Measurements from ENCODE around the gene ABCE1. TPM values are rescaled to one million over a fixed set of nuclear protein-coding genes. Genes with fewer than 3 reads are reported as not detected.

ABCE1 gene
- total RNA-seq, 4 donors from 2014 or later: 42.9 to 79.3 (median 62.5) TPM

DNA sequence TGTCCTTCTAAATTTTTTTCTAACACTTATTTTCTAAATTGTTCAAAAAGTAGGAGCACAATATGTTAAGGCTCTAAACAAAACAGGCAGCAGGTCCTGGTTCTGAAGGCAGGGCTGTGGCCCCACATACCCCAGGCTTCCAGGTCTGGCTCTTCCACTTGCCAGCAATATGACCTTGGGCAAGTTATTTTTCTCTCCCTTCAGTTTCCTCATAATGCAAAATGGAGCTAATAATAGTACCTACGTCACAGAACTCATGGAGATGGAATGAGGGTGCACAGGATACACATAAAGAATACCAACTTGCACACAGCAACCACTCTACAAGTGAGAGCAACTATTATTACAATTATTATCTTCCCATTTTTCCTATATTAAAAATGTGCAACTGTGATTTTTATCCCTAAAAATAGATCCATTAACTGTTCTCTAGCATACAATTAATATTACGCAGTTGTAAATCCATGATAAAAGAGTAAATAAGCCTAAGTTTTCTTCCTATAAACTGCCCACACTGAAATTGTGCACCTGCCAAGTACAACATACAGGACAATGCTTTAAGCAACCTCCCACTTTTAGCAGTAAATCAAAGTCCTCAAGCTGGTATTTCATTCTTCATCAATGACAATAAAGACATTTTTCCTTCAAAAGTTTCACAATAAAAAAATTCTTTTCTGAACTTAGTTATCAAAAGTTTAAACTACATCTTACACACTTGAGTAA, 55.2 kb downstream of the ABCE1 start:
- Histone ChIP-seq H3K4me3 (no peak overlapping the region), H3K4me1 (peaks cover 13 to 22% of the 10 kb centered on the region in 2 donors), H3K27me3 (no peaks in the 10 kb centered on the region), H3K27ac (peak overlapping the region; percentile 65 to 73 (median 68)), H3K9me3 (no peaks in the 10 kb centered on the region), H3K36me3 (peaks cover 0 to 73% of the 10 kb centered on the region in 2 donors)
- intact Hi-C loops (cut with DNase I; ENCODE audit: low total_unique reads): loop anchor here (5.0 kb wide), 1 partner anchor 464 kb away; the partner anchor contains the start of gene MMAA
- in situ Hi-C loops (cut with MboI; ENCODE audit: low sequenced_read_pairs in 4 of 4): loop anchor here in 1 of 4 donors (10.0 kb wide), 1 partner anchor 49 kb away; no protein-coding TSS in a partner anchor
- DNase-seq: no peak
- ATAC-seq: peak; percentile 72 to 88
- no peak for TF ChIP-seq POLR2A (IDR thresholded peaks at IDR 0.05)
- TF ChIP-seq, protein P1, sequence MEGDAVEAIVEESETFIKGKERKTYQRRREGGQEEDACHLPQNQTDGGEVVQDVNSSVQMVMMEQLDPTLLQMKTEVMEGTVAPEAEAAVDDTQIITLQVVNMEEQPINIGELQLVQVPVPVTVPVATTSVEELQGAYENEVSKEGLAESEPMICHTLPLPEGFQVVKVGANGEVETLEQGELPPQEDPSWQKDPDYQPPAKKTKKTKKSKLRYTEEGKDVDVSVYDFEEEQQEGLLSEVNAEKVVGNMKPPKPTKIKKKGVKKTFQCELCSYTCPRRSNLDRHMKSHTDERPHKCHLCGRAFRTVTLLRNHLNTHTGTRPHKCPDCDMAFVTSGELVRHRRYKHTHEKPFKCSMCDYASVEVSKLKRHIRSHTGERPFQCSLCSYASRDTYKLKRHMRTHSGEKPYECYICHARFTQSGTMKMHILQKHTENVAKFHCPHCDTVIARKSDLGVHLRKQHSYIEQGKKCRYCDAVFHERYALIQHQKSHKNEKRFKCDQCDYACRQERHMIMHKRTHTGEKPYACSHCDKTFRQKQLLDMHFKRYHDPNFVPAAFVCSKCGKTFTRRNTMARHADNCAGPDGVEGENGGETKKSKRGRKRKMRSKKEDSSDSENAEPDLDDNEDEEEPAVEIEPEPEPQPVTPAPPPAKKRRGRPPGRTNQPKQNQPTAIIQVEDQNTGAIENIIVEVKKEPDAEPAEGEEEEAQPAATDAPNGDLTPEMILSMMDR (IDR thresholded peaks at IDR 0.05 in 4 of 5, conservative IDR thresholded peaks at IDR 0.05 in 1 of 5): no peak

DNA sequence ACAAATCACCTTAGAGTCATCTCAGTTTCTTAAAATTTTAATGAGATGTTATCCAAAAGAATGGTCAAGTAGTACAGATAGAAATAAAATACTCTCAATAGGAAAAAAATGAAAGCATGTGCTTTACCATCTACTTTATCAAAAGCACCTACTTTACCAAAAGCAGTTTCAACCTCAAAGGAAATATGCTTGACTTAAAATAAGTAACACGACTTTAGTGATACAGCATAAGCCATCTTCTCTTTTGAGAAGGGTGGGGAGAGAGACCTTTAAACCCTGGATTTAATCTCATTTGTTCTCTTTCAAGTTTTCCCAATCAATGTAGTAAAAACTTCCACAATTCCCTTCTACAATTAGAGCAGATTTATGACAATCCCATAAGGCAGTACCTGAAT, 55.8 kb downstream of the ABCE1 start:
- intact Hi-C loops (cut with DNase I; ENCODE audit: low total_unique reads) (loop anchor here (1.0 to 5.0 kb wide), 3 partner anchors 25 to 463 kb away; partner anchors contain the start of gene MMAA), in situ Hi-C loops (cut with MboI; ENCODE audit: low sequenced_read_pairs in 4 of 4) (loop anchor here in 1 of 4 donors (10.0 kb wide), 1 partner anchor 49 kb away; no protein-coding TSS in a partner anchor)
- no peaks in the 10 kb centered on the region for H3K9me3 ChIP-seq
- H3K4me1 ChIP-seq: peaks cover 13 to 22% of the 10 kb centered on the region in 2 donors
- H3K27me3 ChIP-seq: no peaks in the 10 kb centered on the region
- TF ChIP-seq, protein P1 (IDR thresholded peaks at IDR 0.05 in 4 of 5, conservative IDR thresholded peaks at IDR 0.05 in 1 of 5): no peak
- no peak for TF ChIP-seq POLR2A (IDR thresholded peaks at IDR 0.05)
- DNase-seq (no peak), ATAC-seq (no peak)
- peak overlapping the region; percentile 65 to 73 (median 68) for H3K27ac ChIP-seq
- H3K36me3 ChIP-seq: peaks cover 0 to 70% of the 10 kb centered on the region in 2 donors
- no peak overlapping the region for H3K4me3 ChIP-seq

DNA sequence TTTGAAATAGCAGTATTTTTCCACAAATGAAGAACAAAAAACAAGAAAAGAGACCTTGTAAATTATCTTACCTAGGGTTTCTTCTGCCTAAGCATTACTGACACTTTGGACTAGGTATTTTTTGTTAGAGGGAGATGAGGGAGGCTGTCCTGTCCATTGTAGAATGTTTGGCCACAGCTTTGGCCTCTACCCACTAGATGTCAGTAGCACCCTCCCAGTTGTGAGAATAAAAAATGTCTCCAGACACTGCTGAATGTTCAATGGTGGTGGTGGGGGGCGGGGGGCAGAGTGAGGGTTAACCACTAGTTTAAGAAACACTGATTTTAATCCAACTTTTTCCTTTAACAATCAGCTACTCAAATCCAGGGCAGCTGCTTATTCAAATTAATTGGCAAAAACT, 56.5 kb downstream of the ABCE1 start:
- no peaks in the 10 kb centered on the region for H3K27me3 ChIP-seq
- in situ Hi-C loops (cut with MboI; ENCODE audit: low sequenced_read_pairs in 4 of 4): loop anchor here in 1 of 4 donors (10.0 kb wide), 1 partner anchor 50 kb away; no protein-coding TSS in a partner anchor
- no peaks in the 10 kb centered on the region for H3K9me3 ChIP-seq
- TF ChIP-seq POLR2A (IDR thresholded peaks at IDR 0.05): no peak
- TF ChIP-seq, protein P1 (IDR thresholded peaks at IDR 0.05 in 4 of 5, conservative IDR thresholded peaks at IDR 0.05 in 1 of 5): peak; percentile 25 to 70 (median 36)
- peaks cover 13 to 22% of the 10 kb centered on the region in 2 donors for H3K4me1 ChIP-seq
- H3K4me3 ChIP-seq: no peak overlapping the region
- DNase-seq: no peak
- peaks cover 0 to 70% of the 10 kb centered on the region in 2 donors for H3K36me3 ChIP-seq
- ATAC-seq: peak; percentile 66 to 82
- H3K27ac ChIP-seq: peak overlapping the region; percentile 65 to 73 (median 68)
- intact Hi-C loops (cut with DNase I; ENCODE audit: low total_unique reads): loop anchor here (1.0 to 5.0 kb wide), 3 partner anchors 24 to 463 kb away; partner anchors contain the start of gene MMAA

DNA sequence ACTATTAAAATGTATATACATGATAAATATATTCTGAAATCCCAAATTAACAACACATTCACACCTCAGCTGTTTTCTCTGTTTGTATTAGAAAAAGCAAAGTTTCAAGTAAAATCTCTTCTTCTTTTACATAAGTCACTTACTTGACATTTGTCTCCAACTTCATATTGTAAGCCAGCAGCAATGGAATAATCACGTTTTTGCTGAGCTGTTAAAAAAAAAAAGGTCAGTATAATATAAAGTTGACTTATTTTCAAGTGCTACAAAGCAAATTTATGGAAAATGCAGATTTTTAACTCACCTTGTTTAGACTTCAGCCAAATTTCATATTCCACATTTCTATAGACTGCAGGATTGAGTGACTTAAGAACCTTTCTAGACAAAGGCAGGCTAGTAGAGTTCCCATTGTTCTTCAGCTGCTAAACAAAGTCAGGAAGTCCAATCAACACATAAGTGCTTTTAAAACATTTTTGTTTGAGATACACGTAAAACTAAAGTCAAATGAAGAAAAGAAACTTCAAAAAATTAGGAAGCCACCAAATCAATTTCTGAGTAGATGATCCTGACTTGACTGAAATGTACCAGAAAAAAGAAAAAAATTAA, 57.3 kb downstream of the ABCE1 start:
- intact Hi-C loops (cut with DNase I; ENCODE audit: low total_unique reads): loop anchor here (2.0 to 5.0 kb wide), 2 partner anchors 23 to 62 kb away; no protein-coding TSS in a partner anchor

More for the DNA sequence above, 57.3 kb downstream of the ABCE1 start:
- DNase-seq (no peak), ATAC-seq (no peak)
- peaks cover 0 to 64% of the 10 kb centered on the region in 2 donors for H3K36me3 ChIP-seq
- TF ChIP-seq, protein P1 (IDR thresholded peaks at IDR 0.05 in 4 of 5, conservative IDR thresholded peaks at IDR 0.05 in 1 of 5): no peak
- TF ChIP-seq POLR2A (IDR thresholded peaks at IDR 0.05): no peak
- no peaks in the 10 kb centered on the region for H3K27me3 ChIP-seq
- no peaks in the 10 kb centered on the region for H3K9me3 ChIP-seq
- peaks cover 13 to 22% of the 10 kb centered on the region in 2 donors for H3K4me1 ChIP-seq
- H3K4me3 ChIP-seq: no peak overlapping the region
- in situ Hi-C loops (cut with MboI; ENCODE audit: low sequenced_read_pairs in 4 of 4): loop anchor here in 1 of 4 donors (10.0 kb wide), 1 partner anchor 51 kb away; no protein-coding TSS in a partner anchor
- H3K27ac ChIP-seq: peak overlapping the region; percentile 24 to 73 (median 67)

Measured in gastrocnemius medialis (tissue), 4 donors.